BLaER1 treated with 17β-estradiol and CSF1 and Interleukin-3, amounts not matched to agents 10 nM and 100 nM (cell line): ENCODE results near the gene PCDH20.
A peak's percentile ranks its signal among the peaks of the same experiment; 100 is the strongest.
"Not testable (repeated sequence)": the region's sequence is repeated elsewhere in the genome, so short reads cannot be mapped to it uniquely, and the experiment has no call there.

ENCODE experiments used
- H3K27ac ChIP-seq, 11 experiments: shearing (Covaris generic); formaldehyde crosslinking; 2 replicates each; pipeline ENCODE4 v1.8.1; 2022
- H3K27me3 ChIP-seq, 11 experiments: shearing (Covaris generic); formaldehyde crosslinking; 2 replicates each; pipeline ENCODE4 v1.8.1; 2022
- H3K36me3 ChIP-seq, 11 experiments: shearing (Covaris generic); formaldehyde crosslinking; 2 replicates each; pipeline ENCODE4 v1.8.1; 2022
- H3K4me1 ChIP-seq, 10 experiments: shearing (Covaris generic); formaldehyde crosslinking; 2 replicates each; pipeline ENCODE4 v1.8.1; 2022
- H3K4me2 ChIP-seq, 11 experiments: shearing (Covaris generic); formaldehyde crosslinking; 2 replicates each; pipeline ENCODE4 v1.8.1; 2022
- H3K4me3 ChIP-seq, 10 experiments: shearing (Covaris generic); formaldehyde crosslinking; 2 replicates each; pipeline ENCODE4 v1.8.1; 2022
- H3K9ac ChIP-seq, 11 experiments: shearing (Covaris generic); formaldehyde crosslinking; 2 replicates each; pipeline ENCODE4 v1.8.1; 2022
- H3K9me3 ChIP-seq, 11 experiments: shearing (Covaris generic); formaldehyde crosslinking; replicated peaks in 1 of 11; 2 replicates each; pipeline ENCODE4 v1.8.1; 2022
- H4K20me1 ChIP-seq, 11 experiments: shearing (Covaris generic); formaldehyde crosslinking; 2 replicates each; pipeline ENCODE4 v1.8.1; 2022
- Cebpa-rat ChIP-seq, 11 experiments: shearing (Covaris generic); IDR thresholded peaks; 2 replicates each; pipeline ENCODE4 v1.8.1; 2022

PCDH20 gene

DNA sequence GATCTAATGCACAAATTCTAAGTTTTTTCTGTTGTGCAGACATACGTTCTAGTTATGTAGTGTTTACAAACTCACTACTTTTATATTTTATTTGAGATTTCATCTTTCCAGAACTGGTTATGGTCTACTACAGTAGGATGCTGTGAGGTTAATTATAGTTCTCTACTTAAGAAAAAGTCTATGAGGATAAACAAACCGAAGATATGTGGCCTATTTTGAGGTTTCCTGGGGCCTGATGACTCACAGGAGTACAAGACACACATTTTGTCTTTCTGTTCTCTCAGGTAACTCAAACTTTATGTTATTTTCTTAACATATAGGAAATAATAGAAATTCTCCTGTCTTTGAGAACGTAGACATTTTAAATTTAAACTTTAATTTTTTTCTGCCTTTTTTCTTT, 45.1 kb downstream of the PCDH20 start:
- no peak for TF ChIP-seq Cebpa-rat (IDR thresholded peaks at IDR 0.05)
- peaks cover 0 to 17% (median 10%) of the 10 kb centered on the region in 10 experiments; a peak in 13 of 20 replicates for H3K4me1 ChIP-seq
- H4K20me1 ChIP-seq: no peaks in the 10 kb centered on the region
- H3K27ac ChIP-seq: no peak overlapping the region
- peaks cover 0 to 17% (median 5%) of the 10 kb centered on the region in 11 experiments; a peak in 7 of 22 replicates for H3K9me3 ChIP-seq
- H3K4me2 ChIP-seq: peak overlapping the region in 8 of 11 experiments; percentile 10 to 45 (median 32); a peak in 9 of 22 replicates
- H3K27me3 ChIP-seq: no peaks in the 10 kb centered on the region
- H3K9ac ChIP-seq: no peak overlapping the region
- H3K36me3 ChIP-seq: no peaks in the 10 kb centered on the region
- H3K4me3 ChIP-seq: no peak overlapping the region

DNA sequence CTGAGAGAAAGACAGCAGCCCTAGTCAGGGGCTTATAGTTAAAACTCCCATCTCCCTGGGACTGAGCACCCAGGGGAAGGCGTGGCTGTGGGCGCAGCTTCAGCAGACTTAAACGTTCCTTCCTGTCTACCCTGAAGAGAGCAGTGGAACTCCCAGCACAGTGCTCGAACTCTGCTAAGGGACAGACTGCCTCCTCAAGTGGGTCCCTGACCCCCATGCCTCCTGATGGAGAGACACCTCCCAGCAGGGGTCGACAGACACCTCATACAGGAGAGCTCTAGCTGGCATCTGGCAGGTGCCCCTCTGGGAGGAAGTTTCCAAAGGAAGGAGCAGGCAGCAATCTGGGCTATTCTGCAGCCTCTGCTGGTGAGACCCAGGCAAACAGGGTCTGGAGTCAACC, 51.0 kb downstream of the PCDH20 start:
- not testable (repeated sequence) for H3K4me2 ChIP-seq, H4K20me1 ChIP-seq, H3K4me1 ChIP-seq, H3K4me3 ChIP-seq, H3K9ac ChIP-seq, H3K27me3 ChIP-seq, H3K36me3 ChIP-seq, H3K27ac ChIP-seq
- H3K9me3 ChIP-seq: peaks cover 0 to 20% (median 10%) of the 10 kb centered on the region in 11 experiments; a peak in 8 of 22 replicates

DNA sequence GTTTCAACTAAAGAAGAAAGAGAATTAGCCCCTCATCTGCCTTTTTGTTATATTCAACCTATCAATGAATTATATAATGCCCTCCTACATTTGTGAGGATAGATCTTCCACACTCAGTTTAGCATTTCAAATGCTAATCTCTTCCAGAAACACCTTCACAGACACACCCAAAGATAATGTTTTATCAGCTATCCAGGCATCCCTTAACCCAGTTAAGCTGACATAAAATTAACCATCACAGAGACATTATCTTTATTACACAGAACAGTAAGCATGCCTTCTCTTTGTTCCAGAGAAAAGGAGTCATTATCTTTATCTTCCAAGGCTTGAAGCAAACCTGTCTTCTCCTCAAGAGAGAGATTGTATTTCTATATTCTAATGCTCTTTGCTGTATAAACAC, 53.1 kb downstream of the PCDH20 start:
- Histone ChIP-seq H3K4me3 (no peak overlapping the region), H3K27me3 (no peaks in the 10 kb centered on the region), H3K36me3 (no peaks in the 10 kb centered on the region), H3K9ac (no peak overlapping the region), H4K20me1 (no peaks in the 10 kb centered on the region), H3K4me1 (peaks cover 0 to 7% (median 0%) of the 10 kb centered on the region in 10 experiments; a peak in 2 of 20 replicates), H3K4me2 (no peak overlapping the region), H3K27ac (no peak overlapping the region), H3K9me3 (peaks cover 0 to 14% (median under 1%) of the 10 kb centered on the region in 11 experiments; a peak in 4 of 22 replicates)
- TF ChIP-seq Cebpa-rat (IDR thresholded peaks at IDR 0.05): no peak
